Anterior cingulate cortex (tissue), 58 donors: Measurements from ENCODE around the gene STC2.
A peak's percentile ranks its signal among the peaks of the same experiment; 100 is the strongest.

Experiments
- DNase-seq, 58 donors: peaks; one replicate each; lab custom pipeline; 2025; lab: John Stamatoyannopoulos, UW

STC2 gene

GRCh38 chr5:173329491-173330337 is 1.5 kb upstream of the STC2 start:
- DNase-seq, result no peak

- no peak for DNase-seq
Measured at GRCh38 chr5:173328844-173329490, 753 bp upstream of the STC2 start.

- DNase-seq, result no peak
Measured at GRCh38 chr5:173327084-173327947, 898 bp downstream of the STC2 start.

- no peak for DNase-seq
Measured at GRCh38 chr5:173326501-173326960, 1.7 kb downstream of the STC2 start.

- no peak for DNase-seq
Measured at GRCh38 chr5:173325091-173325698, 3.0 kb downstream of the STC2 start.

- DNase-seq, result peak in 49 of 58 donors; percentile 3 to 82 (median 43)
Measured at GRCh38 chr5:173324115-173325001, 3.9 kb downstream of the STC2 start.

- no peak for DNase-seq
Measured at GRCh38 chr5:173323799-173324114, 4.5 kb downstream of the STC2 start.

- DNase-seq, result no peak
Measured at GRCh38 chr5:173323106-173323798, 5.0 kb downstream of the STC2 start.

- DNase-seq, result no peak
Measured at GRCh38 chr5:173321886-173322285, 6.3 kb downstream of the STC2 start.

GRCh38 chr5:173320259-173320658 is 8.0 kb downstream of the STC2 start:
- DNase-seq, result peak in 1 of 58 donors; percentile 9

- DNase-seq, result no peak
Measured at GRCh38 chr5:173319646-173320045, 8.6 kb downstream of the STC2 start.

GRCh38 chr5:173318881-173319620 is 9.2 kb downstream of the STC2 start:
- DNase-seq, result no peak

- no peak for DNase-seq
Measured at GRCh38 chr5:173318330-173318729, 9.9 kb downstream of the STC2 start.

- DNase-seq, result no peak
Measured at GRCh38 chr5:173317852-173318251, 10.4 kb downstream of the STC2 start.

GRCh38 chr5:173317091-173317730 is 11.0 kb downstream of the STC2 start:
- DNase-seq, result no peak

- DNase-seq, result no peak
Measured at GRCh38 chr5:173316339-173317020, 11.7 kb downstream of the STC2 start.
